Stimulated activated naive CD8-positive, alpha-beta T cell treated with anti-CD3 and anti-CD28 coated beads, Interleukin-15, Interleukin-2, amounts not matched to agents 100 ng/mL and 50 ng/mL, for 24 hours (primary cell): ENCODE measurements around the gene GNA15.
"Not testable (repeated sequence)": the region's sequence is repeated elsewhere in the genome, so short reads cannot be mapped to it uniquely, and the experiment has no call there.

Source experiments
- H3K27ac Mint-ChIP-seq: one replicate; pipeline ENCODE4 v1.8.0; 2021; ENCODE audit warnings: mild to moderate bottlenecking, mixed read lengths
- H3K27me3 Mint-ChIP-seq: one replicate; pipeline ENCODE4 v1.8.0; 2021; ENCODE audit warnings: mixed read lengths
- H3K36me3 Mint-ChIP-seq: one replicate; pipeline ENCODE4 v1.8.0; 2021; ENCODE audit warnings: low read depth, mixed read lengths
- H3K4me1 Mint-ChIP-seq: one replicate; pipeline ENCODE4 v1.8.0; 2021; ENCODE audit warnings: low read depth, mixed read lengths
- H3K4me3 Mint-ChIP-seq: one replicate; pipeline ENCODE4 v1.8.0; 2021; ENCODE audit warnings: mild to moderate bottlenecking, mixed read lengths
- H3K9me3 Mint-ChIP-seq: one replicate; pipeline ENCODE4 v1.8.0; 2021; ENCODE audit warnings: mixed read lengths

The GNA15 gene

GRCh38 chr19:3135961-3136683 lies at the start of gene GNA15:
GNA15 (plus strand) TSS chr19:3136033; CDS start chr19:3136451, 418 bp downstream.
- peaks cover 44% of the 10 kb centered on the region for H3K4me1 Mint-ChIP-seq
- peak within 1 kb of the TSS; percentile 73 for H3K4me3 Mint-ChIP-seq
- H3K9me3 Mint-ChIP-seq: peaks cover 5% of the 10 kb centered on the region
- no peaks in the 10 kb centered on the region for H3K36me3 Mint-ChIP-seq
- peaks cover 5% of the 10 kb centered on the region for H3K27me3 Mint-ChIP-seq
- H3K27ac Mint-ChIP-seq: no peak within 1 kb of the TSS

GRCh38 chr19:3087769-3088168 lies 48.1 kb upstream of the GNA15 start:
- H3K4me1 Mint-ChIP-seq: no peaks in the 10 kb centered on the region
- no peak overlapping the region for H3K27ac Mint-ChIP-seq
- no peaks in the 10 kb centered on the region for H3K27me3 Mint-ChIP-seq
- H3K9me3 Mint-ChIP-seq: no peaks in the 10 kb centered on the region
- H3K4me3 Mint-ChIP-seq: no peak overlapping the region
- H3K36me3 Mint-ChIP-seq: no peaks in the 10 kb centered on the region

- not testable (repeated sequence) for H3K4me1 Mint-ChIP-seq, H3K9me3 Mint-ChIP-seq, H3K27ac Mint-ChIP-seq, H3K36me3 Mint-ChIP-seq, H3K4me3 Mint-ChIP-seq, H3K27me3 Mint-ChIP-seq
Measured at GRCh38 chr19:3089299-3089855, 46.5 kb upstream of the GNA15 start.

GRCh38 chr19:3094601-3095440 lies 41.0 kb upstream of the GNA15 start:
- Mint-ChIP-seq H3K36me3 (no peaks in the 10 kb centered on the region), H3K9me3 (no peaks in the 10 kb centered on the region), H3K27me3 (peaks cover 14% of the 10 kb centered on the region), H3K4me1 (peaks cover 24% of the 10 kb centered on the region), H3K4me3 (peak overlapping the region; percentile 77), H3K27ac (no peak overlapping the region)

GRCh38 chr19:3095441-3096191 lies 40.2 kb upstream of the GNA15 start:
- Mint-ChIP-seq H3K4me1 (peaks cover 24% of the 10 kb centered on the region), H3K27ac (no peak overlapping the region), H3K27me3 (peaks cover 14% of the 10 kb centered on the region), H3K36me3 (no peaks in the 10 kb centered on the region), H3K9me3 (no peaks in the 10 kb centered on the region), H3K4me3 (peak overlapping the region; percentile 77)

GRCh38 chr19:3096267-3096901 lies 39.4 kb upstream of the GNA15 start:
- Mint-ChIP-seq H3K4me3 (peak overlapping the region; percentile 77), H3K36me3 (no peaks in the 10 kb centered on the region), H3K27ac (peak overlapping the region; percentile 10), H3K9me3 (no peaks in the 10 kb centered on the region), H3K27me3 (peaks cover 14% of the 10 kb centered on the region), H3K4me1 (peaks cover 24% of the 10 kb centered on the region)

GRCh38 chr19:3096902-3097326 lies 38.9 kb upstream of the GNA15 start:
- Mint-ChIP-seq H3K27ac (no peak overlapping the region), H3K4me1 (peaks cover 24% of the 10 kb centered on the region), H3K9me3 (no peaks in the 10 kb centered on the region), H3K36me3 (no peaks in the 10 kb centered on the region), H3K4me3 (no peak overlapping the region), H3K27me3 (peaks cover 14% of the 10 kb centered on the region)

GRCh38 chr19:3097442-3097871 lies 38.4 kb upstream of the GNA15 start:
- Mint-ChIP-seq H3K4me3 (no peak overlapping the region), H3K9me3 (no peaks in the 10 kb centered on the region), H3K4me1 (peaks cover 24% of the 10 kb centered on the region), H3K27me3 (peaks cover 14% of the 10 kb centered on the region), H3K36me3 (no peaks in the 10 kb centered on the region), H3K27ac (no peak overlapping the region)

GRCh38 chr19:3098141-3098514 lies 37.7 kb upstream of the GNA15 start:
- H3K4me1 Mint-ChIP-seq: peaks cover 24% of the 10 kb centered on the region
- H3K4me3 Mint-ChIP-seq: no peak overlapping the region
- H3K9me3 Mint-ChIP-seq: no peaks in the 10 kb centered on the region
- H3K27me3 Mint-ChIP-seq: peaks cover 14% of the 10 kb centered on the region
- H3K36me3 Mint-ChIP-seq: no peaks in the 10 kb centered on the region
- H3K27ac Mint-ChIP-seq: no peak overlapping the region

GRCh38 chr19:3098515-3099346 lies 37.1 kb upstream of the GNA15 start:
- H3K4me1 Mint-ChIP-seq: peaks cover 26% of the 10 kb centered on the region
- H3K9me3 Mint-ChIP-seq: no peaks in the 10 kb centered on the region
- H3K27ac Mint-ChIP-seq: peak overlapping the region; percentile 19
- H3K36me3 Mint-ChIP-seq: no peaks in the 10 kb centered on the region
- peaks cover 14% of the 10 kb centered on the region for H3K27me3 Mint-ChIP-seq
- H3K4me3 Mint-ChIP-seq: peak overlapping the region; percentile 41

GRCh38 chr19:3099347-3100145 lies 36.3 kb upstream of the GNA15 start:
- no peaks in the 10 kb centered on the region for H3K9me3 Mint-ChIP-seq
- no peak overlapping the region for H3K4me3 Mint-ChIP-seq
- H3K36me3 Mint-ChIP-seq: no peaks in the 10 kb centered on the region
- H3K27ac Mint-ChIP-seq: no peak overlapping the region
- peaks cover 14% of the 10 kb centered on the region for H3K27me3 Mint-ChIP-seq
- H3K4me1 Mint-ChIP-seq: peaks cover 31% of the 10 kb centered on the region

GRCh38 chr19:3100331-3100730 lies 35.5 kb upstream of the GNA15 start:
- H3K36me3 Mint-ChIP-seq: no peaks in the 10 kb centered on the region
- H3K4me1 Mint-ChIP-seq: peaks cover 26% of the 10 kb centered on the region
- H3K9me3 Mint-ChIP-seq: no peaks in the 10 kb centered on the region
- H3K27me3 Mint-ChIP-seq: peaks cover 13% of the 10 kb centered on the region
- H3K27ac Mint-ChIP-seq: no peak overlapping the region
- H3K4me3 Mint-ChIP-seq: no peak overlapping the region
